OCI-LY3 (cell line): ENCODE data around the gene ZNF69.
"Not testable (repeated sequence)": the region's sequence is repeated elsewhere in the genome, so short reads cannot be mapped to it uniquely, and the experiment has no call there.

Source experiments
- H2AFZ ChIP-seq: fragments of 200-600, 300-600 bp; shearing (Covaris generic); 2 replicates; pipeline ENCODE4 v1.6.0; 2014; ENCODE audit warnings: antibody characterized with exemption, low read depth, low read length
- H3K27ac ChIP-seq: fragments of 200-600, 300-600 bp; sonication (generic); 2 replicates; pipeline ENCODE4 v1.5.1; 2014; ENCODE audit warnings: mild to moderate bottlenecking, low read length, moderate library complexity, mixed read lengths
- H3K27me3 ChIP-seq: fragments of 200-600, 300-600 bp; sonication (generic); 2 replicates; pipeline ENCODE4 v1.6.1; 2014; ENCODE audit warnings: low read depth, low read length, mixed read lengths
- H3K36me3 ChIP-seq: fragments of 200-600, 300-600 bp; sonication (generic); replicated peaks from 2 replicates; pipeline ENCODE3; 2014; ENCODE audit warnings: low read depth, low read length, mixed read lengths
- H3K4me1 ChIP-seq: fragments of 300-600, 200-600 bp; sonication (generic); 2 replicates; pipeline ENCODE4 v1.6.1; 2014; ENCODE audit warnings: low read length, mixed read lengths
- H3K4me2 ChIP-seq: fragments of 200-600, 300-600 bp; sonication (generic); 2 replicates; pipeline ENCODE4 v1.6.1; 2014; ENCODE audit warnings: low read length, mixed read lengths
- H3K4me3 ChIP-seq: fragments of 300-600, 200-600 bp; sonication (generic); 2 replicates; pipeline ENCODE4 v1.5.1; 2014; ENCODE audit warnings: antibody characterized with exemption, mild to moderate bottlenecking, low read length, moderate library complexity
- H3K79me2 ChIP-seq: fragments of 300-600, 200-600 bp; shearing (Covaris generic); 2 replicates; pipeline ENCODE4 v1.6.1; 2014; ENCODE audit warnings: mild to moderate bottlenecking, low read length, mixed read lengths
- H3K9ac ChIP-seq: fragments of 300-600, 200-600 bp; shearing (Covaris generic); 2 replicates; pipeline ENCODE4 v1.6.0; 2014; ENCODE audit warnings: mild to moderate bottlenecking, low read length, moderate library complexity
- H3K9me3 ChIP-seq: fragments of 200-600, 300-600 bp; shearing (Covaris generic); 2 replicates; pipeline ENCODE4 v1.6.1; 2014; ENCODE audit warnings: low read length, mixed read lengths; ENCODE audit not compliant: insufficient read depth
- H4K20me1 ChIP-seq: fragments of 200-600, 300-600 bp; sonication (generic); 2 replicates; pipeline ENCODE4 v1.6.1; 2016; ENCODE audit warnings: low read length, mixed read lengths; ENCODE audit not compliant: insufficient read depth
- EZH2phosphoT487 ChIP-seq: fragments of 200-600 bp; shearing (Covaris generic); IDR thresholded peaks from 2 replicates; pipeline ENCODE4 v1.6.1; 2018; ENCODE audit warnings: antibody characterized with exemption, mixed run types, low read depth
- TF ChIP-seq, protein P1 (sequence below): fragments of 200-600, 300-600 bp; sonication (generic); IDR thresholded peaks from 2 replicates; pipeline ENCODE4 v1.5.1; 2014; ENCODE audit warnings: antibody characterized with exemption, low read length, low read depth

Gene ZNF69

DNA sequence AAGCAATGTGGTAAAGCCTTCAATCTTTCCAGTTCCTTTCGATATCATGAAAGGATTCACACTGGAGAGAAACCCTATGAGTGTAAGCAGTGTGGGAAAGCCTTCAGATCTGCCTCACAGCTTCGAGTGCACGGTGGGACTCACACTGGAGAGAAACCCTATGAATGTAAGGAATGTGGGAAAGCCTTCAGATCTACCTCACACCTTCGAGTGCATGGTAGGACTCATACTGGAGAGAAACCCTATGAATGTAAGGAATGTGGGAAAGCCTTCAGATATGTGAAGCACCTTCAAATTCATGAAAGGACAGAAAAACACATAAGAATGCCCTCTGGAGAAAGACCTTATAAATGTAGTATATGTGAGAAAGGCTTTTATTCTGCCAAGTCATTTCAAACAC lies 61.6 kb downstream of the ZNF69 start:
- no peak overlapping the region for H3K4me2 ChIP-seq
- no peak overlapping the region for H2AFZ ChIP-seq
- H3K36me3 ChIP-seq = peaks cover 97% of the 10 kb centered on the region
- H3K9ac ChIP-seq = no peak overlapping the region
- no peaks in the 10 kb centered on the region for H3K4me1 ChIP-seq
- peaks cover 68% of the 10 kb centered on the region for H3K9me3 ChIP-seq
- H3K79me2 ChIP-seq = peaks cover 20% of the 10 kb centered on the region
- no peaks in the 10 kb centered on the region for H4K20me1 ChIP-seq
- H3K4me3 ChIP-seq = no peak overlapping the region
- no peak overlapping the region for H3K27ac ChIP-seq
- no peak for TF ChIP-seq EZH2phosphoT487
- TF ChIP-seq, protein P1, sequence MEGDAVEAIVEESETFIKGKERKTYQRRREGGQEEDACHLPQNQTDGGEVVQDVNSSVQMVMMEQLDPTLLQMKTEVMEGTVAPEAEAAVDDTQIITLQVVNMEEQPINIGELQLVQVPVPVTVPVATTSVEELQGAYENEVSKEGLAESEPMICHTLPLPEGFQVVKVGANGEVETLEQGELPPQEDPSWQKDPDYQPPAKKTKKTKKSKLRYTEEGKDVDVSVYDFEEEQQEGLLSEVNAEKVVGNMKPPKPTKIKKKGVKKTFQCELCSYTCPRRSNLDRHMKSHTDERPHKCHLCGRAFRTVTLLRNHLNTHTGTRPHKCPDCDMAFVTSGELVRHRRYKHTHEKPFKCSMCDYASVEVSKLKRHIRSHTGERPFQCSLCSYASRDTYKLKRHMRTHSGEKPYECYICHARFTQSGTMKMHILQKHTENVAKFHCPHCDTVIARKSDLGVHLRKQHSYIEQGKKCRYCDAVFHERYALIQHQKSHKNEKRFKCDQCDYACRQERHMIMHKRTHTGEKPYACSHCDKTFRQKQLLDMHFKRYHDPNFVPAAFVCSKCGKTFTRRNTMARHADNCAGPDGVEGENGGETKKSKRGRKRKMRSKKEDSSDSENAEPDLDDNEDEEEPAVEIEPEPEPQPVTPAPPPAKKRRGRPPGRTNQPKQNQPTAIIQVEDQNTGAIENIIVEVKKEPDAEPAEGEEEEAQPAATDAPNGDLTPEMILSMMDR = no peak
- H3K27me3 ChIP-seq = no peaks in the 10 kb centered on the region

DNA sequence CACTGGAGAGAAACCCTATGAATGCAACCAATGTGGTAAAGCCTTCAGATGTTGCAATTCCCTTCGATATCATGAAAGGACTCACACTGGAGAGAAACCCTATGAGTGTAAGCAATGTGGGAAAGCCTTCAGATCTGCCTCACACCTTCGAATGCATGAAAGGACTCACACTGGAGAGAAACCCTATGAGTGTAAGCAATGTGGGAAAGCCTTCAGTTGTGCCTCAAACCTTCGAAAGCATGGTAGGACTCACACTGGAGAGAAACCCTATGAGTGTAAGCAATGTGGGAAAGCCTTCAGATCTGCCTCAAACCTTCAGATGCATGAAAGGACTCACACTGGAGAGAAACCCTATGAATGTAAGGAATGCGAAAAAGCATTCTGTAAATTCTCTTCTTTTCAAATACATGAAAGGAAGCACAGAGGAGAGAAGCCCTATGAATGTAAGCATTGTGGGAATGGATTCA lies 62.1 kb downstream of the ZNF69 start:
- H3K27me3 ChIP-seq, H4K20me1 ChIP-seq, H3K4me2 ChIP-seq, H3K4me1 ChIP-seq, H3K4me3 ChIP-seq, H3K27ac ChIP-seq, H3K9ac ChIP-seq, H2AFZ ChIP-seq: not testable (repeated sequence)
- peaks cover 15% of the 10 kb centered on the region for H3K79me2 ChIP-seq
- H3K36me3 ChIP-seq = peaks cover 94% of the 10 kb centered on the region
- H3K9me3 ChIP-seq = peaks cover 64% of the 10 kb centered on the region

DNA sequence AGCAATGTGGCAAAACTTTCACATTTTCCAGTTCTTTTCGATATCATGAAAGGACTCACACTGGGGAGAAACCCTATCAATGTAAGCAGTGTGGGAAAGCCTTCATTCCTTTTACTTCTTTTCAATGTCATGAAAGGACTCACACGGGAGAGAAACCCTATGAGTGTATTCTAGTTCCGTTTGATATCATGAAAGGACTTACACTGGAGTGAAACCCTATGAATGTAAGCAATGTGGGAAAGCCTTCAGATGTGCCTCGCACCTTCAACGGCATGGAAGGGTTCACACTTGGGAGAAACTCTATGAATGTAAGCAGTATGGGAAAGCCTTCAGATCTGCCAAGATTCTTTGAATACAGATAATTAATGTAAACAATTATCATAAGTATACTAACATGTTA lies 62.7 kb downstream of the ZNF69 start:
- H2AFZ ChIP-seq = no peak overlapping the region
- no peaks in the 10 kb centered on the region for H3K27me3 ChIP-seq
- peaks cover 88% of the 10 kb centered on the region for H3K36me3 ChIP-seq
- no peak overlapping the region for H3K4me2 ChIP-seq
- no peaks in the 10 kb centered on the region for H4K20me1 ChIP-seq
- H3K9ac ChIP-seq = no peak overlapping the region
- peaks cover 9% of the 10 kb centered on the region for H3K79me2 ChIP-seq
- no peaks in the 10 kb centered on the region for H3K4me1 ChIP-seq
- no peak for TF ChIP-seq EZH2phosphoT487
- TF ChIP-seq, protein P1 = no peak
- no peak overlapping the region for H3K27ac ChIP-seq
- H3K9me3 ChIP-seq = peaks cover 58% of the 10 kb centered on the region
- H3K4me3 ChIP-seq = no peak overlapping the region
